Activated naive CD8-positive, alpha-beta T cell treated with anti-CD3 and anti-CD28 coated beads for 36 hours (primary cell): ENCODE data around the gene TMEM271. TPM values are rescaled to one million over a fixed set of nuclear protein-coding genes. Genes with fewer than 3 reads are reported as not detected.
"Not testable (repeated sequence)": the region's sequence is repeated elsewhere in the genome, so short reads cannot be mapped to it uniquely, and the experiment has no call there.

Source experiments
- DNase-seq: peaks from one replicate; pipeline ENCODE4 v3.0.0; 2021
- H3K27ac Mint-ChIP-seq: one replicate; pipeline ENCODE4 v1.8.0; 2022; ENCODE audit warnings: mild to moderate bottlenecking, moderate library complexity, mixed read lengths
- H3K27me3 Mint-ChIP-seq: one replicate; pipeline ENCODE4 v1.8.0; 2022; ENCODE audit warnings: mild to moderate bottlenecking, mixed read lengths
- H3K36me3 Mint-ChIP-seq: one replicate; pipeline ENCODE4 v1.8.0; 2021; ENCODE audit warnings: mild to moderate bottlenecking, mixed read lengths
- H3K4me1 Mint-ChIP-seq: one replicate; pipeline ENCODE4 v1.8.0; 2021; ENCODE audit warnings: mixed read lengths
- H3K4me3 Mint-ChIP-seq: one replicate; pipeline ENCODE4 v1.8.0; 2022; ENCODE audit warnings: mild to moderate bottlenecking, moderate library complexity, mixed read lengths
- H3K9me3 Mint-ChIP-seq: one replicate; pipeline ENCODE4 v1.8.0; 2022; ENCODE audit warnings: mixed read lengths
- total RNA-seq, 2 experiments: library from RNA; stranded (reverse); gene quantifications; one replicate each; pipeline ENCODE4 v1.2.3, GENCODE V29; 2021

The TMEM271 gene
- total RNA-seq, 2 experiments from 2014 or later = not detected

GRCh38 chr4:566508-567295, 9.4 kb downstream of the TMEM271 start:
- Mint-ChIP-seq H3K4me3 (no peak overlapping the region), H3K9me3 (peaks cover 20% of the 10 kb centered on the region), H3K27ac (no peak overlapping the region), H3K27me3 (peaks cover 29% of the 10 kb centered on the region), H3K36me3 (no peaks in the 10 kb centered on the region), H3K4me1 (no peaks in the 10 kb centered on the region)
- DNase-seq = no peak

GRCh38 chr4:566035-566434, 10.1 kb downstream of the TMEM271 start:
- no peak overlapping the region for H3K4me3 Mint-ChIP-seq
- H3K27ac Mint-ChIP-seq = no peak overlapping the region
- H3K36me3 Mint-ChIP-seq = no peaks in the 10 kb centered on the region
- H3K27me3 Mint-ChIP-seq = peaks cover 22% of the 10 kb centered on the region
- H3K9me3 Mint-ChIP-seq = peaks cover 20% of the 10 kb centered on the region
- no peaks in the 10 kb centered on the region for H3K4me1 Mint-ChIP-seq
- DNase-seq = no peak

GRCh38 chr4:565614-566013, 10.5 kb downstream of the TMEM271 start:
- H3K4me3 Mint-ChIP-seq, DNase-seq, H3K36me3 Mint-ChIP-seq, H3K27ac Mint-ChIP-seq, H3K4me1 Mint-ChIP-seq: not testable (repeated sequence)
- Mint-ChIP-seq H3K9me3 (peaks cover 20% of the 10 kb centered on the region), H3K27me3 (peaks cover 19% of the 10 kb centered on the region)

- not testable (repeated sequence) for H3K4me3 Mint-ChIP-seq, DNase-seq, H3K4me1 Mint-ChIP-seq, H3K27ac Mint-ChIP-seq, H3K36me3 Mint-ChIP-seq, H3K27me3 Mint-ChIP-seq
- H3K9me3 Mint-ChIP-seq = peaks cover 20% of the 10 kb centered on the region
Measured at GRCh38 chr4:562458-562857, 13.6 kb downstream of the TMEM271 start.

GRCh38 chr4:561426-561825, 14.7 kb downstream of the TMEM271 start:
- Mint-ChIP-seq H3K4me3 (no peak overlapping the region), H3K4me1 (no peaks in the 10 kb centered on the region), H3K36me3 (no peaks in the 10 kb centered on the region), H3K27me3 (no peaks in the 10 kb centered on the region), H3K27ac (no peak overlapping the region), H3K9me3 (peaks cover 20% of the 10 kb centered on the region)
- DNase-seq = no peak

GRCh38 chr4:560731-561291, 15.3 kb downstream of the TMEM271 start:
- H3K9me3 Mint-ChIP-seq = peaks cover 20% of the 10 kb centered on the region
- no peak overlapping the region for H3K4me3 Mint-ChIP-seq
- no peaks in the 10 kb centered on the region for H3K36me3 Mint-ChIP-seq
- no peak overlapping the region for H3K27ac Mint-ChIP-seq
- H3K27me3 Mint-ChIP-seq = no peaks in the 10 kb centered on the region
- H3K4me1 Mint-ChIP-seq = no peaks in the 10 kb centered on the region
- no peak for DNase-seq

- Mint-ChIP-seq H3K9me3 (peaks cover 18% of the 10 kb centered on the region), H3K4me1 (no peaks in the 10 kb centered on the region), H3K27ac (no peak overlapping the region), H3K36me3 (no peaks in the 10 kb centered on the region), H3K27me3 (no peaks in the 10 kb centered on the region), H3K4me3 (no peak overlapping the region)
- DNase-seq = no peak
Measured at GRCh38 chr4:560061-560460, 16.0 kb downstream of the TMEM271 start.

- H3K9me3 Mint-ChIP-seq = peaks cover 1% of the 10 kb centered on the region
- no peak overlapping the region for H3K27ac Mint-ChIP-seq
- no peak for DNase-seq
- H3K36me3 Mint-ChIP-seq = no peaks in the 10 kb centered on the region
- H3K4me1 Mint-ChIP-seq = no peaks in the 10 kb centered on the region
- H3K27me3 Mint-ChIP-seq = peaks cover 9% of the 10 kb centered on the region
- H3K4me3 Mint-ChIP-seq = no peak overlapping the region
Measured at GRCh38 chr4:555566-556275, 20.4 kb downstream of the TMEM271 start.

- not testable (repeated sequence) for H3K36me3 Mint-ChIP-seq, H3K4me1 Mint-ChIP-seq, H3K27me3 Mint-ChIP-seq, H3K27ac Mint-ChIP-seq, H3K4me3 Mint-ChIP-seq, H3K9me3 Mint-ChIP-seq, DNase-seq
Measured at GRCh38 chr4:554793-555320, 21.2 kb downstream of the TMEM271 start.

GRCh38 chr4:552019-552418, 24.1 kb downstream of the TMEM271 start:
- no peak overlapping the region for H3K27ac Mint-ChIP-seq
- no peak overlapping the region for H3K4me3 Mint-ChIP-seq
- H3K4me1 Mint-ChIP-seq = no peaks in the 10 kb centered on the region
- H3K9me3 Mint-ChIP-seq = peaks cover 1% of the 10 kb centered on the region
- no peak for DNase-seq
- H3K36me3 Mint-ChIP-seq = no peaks in the 10 kb centered on the region
- peaks cover 21% of the 10 kb centered on the region for H3K27me3 Mint-ChIP-seq

- H3K9me3 Mint-ChIP-seq, H3K4me3 Mint-ChIP-seq, H3K36me3 Mint-ChIP-seq, H3K27ac Mint-ChIP-seq, DNase-seq, H3K4me1 Mint-ChIP-seq: not testable (repeated sequence)
- H3K27me3 Mint-ChIP-seq = peaks cover 21% of the 10 kb centered on the region
Measured at GRCh38 chr4:550268-550667, 25.8 kb downstream of the TMEM271 start.

GRCh38 chr4:548976-549375, 27.1 kb downstream of the TMEM271 start:
- no peak for DNase-seq
- Mint-ChIP-seq H3K4me3 (no peak overlapping the region), H3K9me3 (peaks cover 2% of the 10 kb centered on the region), H3K27ac (no peak overlapping the region), H3K27me3 (peaks cover 21% of the 10 kb centered on the region), H3K36me3 (peaks cover 1% of the 10 kb centered on the region), H3K4me1 (no peaks in the 10 kb centered on the region)

GRCh38 chr4:545612-546011, 30.5 kb downstream of the TMEM271 start:
- Mint-ChIP-seq H3K4me3 (no peak overlapping the region), H3K9me3 (peaks cover 3% of the 10 kb centered on the region), H3K36me3 (peaks cover 1% of the 10 kb centered on the region), H3K4me1 (no peaks in the 10 kb centered on the region), H3K27ac (no peak overlapping the region), H3K27me3 (peaks cover 11% of the 10 kb centered on the region)
- no peak for DNase-seq

- Mint-ChIP-seq H3K36me3 (peaks cover 1% of the 10 kb centered on the region), H3K4me3 (no peak overlapping the region), H3K27ac (no peak overlapping the region), H3K27me3 (peaks cover 9% of the 10 kb centered on the region), H3K9me3 (peaks cover 3% of the 10 kb centered on the region), H3K4me1 (no peaks in the 10 kb centered on the region)
- DNase-seq = no peak
Measured at GRCh38 chr4:544386-545105, 31.5 kb downstream of the TMEM271 start.

- Mint-ChIP-seq H3K27me3 (no peaks in the 10 kb centered on the region), H3K9me3 (peaks cover 3% of the 10 kb centered on the region), H3K4me3 (no peak overlapping the region), H3K27ac (no peak overlapping the region), H3K36me3 (peaks cover 17% of the 10 kb centered on the region), H3K4me1 (no peaks in the 10 kb centered on the region)
- no peak for DNase-seq
Measured at GRCh38 chr4:541271-541670, 34.8 kb downstream of the TMEM271 start.
